ENCODE measurements around the gene MMEL1.

The MMEL1 gene

DNA sequence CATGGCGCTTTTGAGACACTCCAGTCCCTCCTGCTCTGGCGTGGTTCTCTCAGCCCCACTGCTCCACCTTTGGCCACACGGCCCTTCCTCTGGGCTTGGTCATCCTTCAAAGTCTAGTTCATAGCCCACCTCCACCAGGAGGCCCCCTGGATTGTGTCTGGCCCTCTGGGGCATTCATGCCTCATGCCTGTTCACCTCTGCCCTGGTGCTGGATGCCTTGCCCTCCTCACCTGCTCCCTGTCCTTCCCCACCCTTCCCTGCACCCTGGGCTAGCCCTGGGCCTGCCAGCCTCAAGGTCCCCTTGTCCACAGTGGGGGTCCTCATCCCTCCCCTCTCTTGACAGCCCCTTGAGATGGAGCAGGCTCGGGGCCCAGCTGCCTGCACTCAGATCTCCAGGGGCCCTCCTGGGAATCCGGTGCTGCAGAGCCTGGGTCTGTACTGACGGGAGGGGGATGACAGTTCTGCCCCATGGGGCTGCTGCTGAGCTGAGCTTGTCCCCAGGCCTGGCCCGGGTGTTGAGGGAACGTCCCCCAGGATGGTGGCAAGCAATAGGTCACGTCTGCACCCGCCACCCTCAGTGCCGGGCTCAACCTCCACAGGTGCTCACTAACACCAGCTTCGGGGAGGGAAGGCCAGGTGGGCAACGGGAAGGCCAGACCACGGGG is 27.8 kb downstream of the MMEL1 start:
- DNase-seq: no peak

DNA sequence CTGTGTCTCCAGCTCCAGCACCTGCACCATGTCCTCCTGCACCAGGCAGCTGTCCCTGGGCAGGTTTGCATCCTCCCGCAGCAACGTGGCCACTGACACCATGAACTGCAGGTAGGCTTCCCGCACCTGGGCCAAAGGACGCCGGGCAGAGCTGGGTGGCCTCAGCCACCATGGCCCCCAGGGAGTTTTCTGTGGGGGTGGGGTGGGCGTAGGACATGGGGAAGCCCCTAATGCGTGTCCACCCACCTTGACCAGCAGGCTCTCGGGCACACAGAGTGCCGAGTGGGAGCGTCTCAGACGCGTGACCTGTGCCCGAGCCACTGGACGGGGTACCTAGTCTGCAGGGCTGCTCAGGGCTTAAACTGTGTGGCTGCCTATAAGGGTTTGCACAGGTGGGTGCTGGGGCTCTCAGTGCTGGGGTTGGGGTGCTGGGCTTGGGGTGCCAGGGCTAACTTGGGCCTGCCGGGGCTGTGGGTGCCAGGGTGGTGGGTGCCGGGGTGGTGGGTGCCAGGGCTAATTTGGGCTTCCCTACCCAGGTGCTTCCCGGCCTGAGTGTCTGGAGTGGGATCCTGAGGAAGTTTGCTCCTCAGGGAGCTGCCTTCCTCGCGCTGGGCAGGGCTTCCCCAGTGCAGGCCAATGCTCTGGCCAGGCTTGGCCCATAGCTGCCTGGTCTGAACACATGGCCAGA is 28.5 kb downstream of the MMEL1 start:
- DNase-seq: no peak

DNA sequence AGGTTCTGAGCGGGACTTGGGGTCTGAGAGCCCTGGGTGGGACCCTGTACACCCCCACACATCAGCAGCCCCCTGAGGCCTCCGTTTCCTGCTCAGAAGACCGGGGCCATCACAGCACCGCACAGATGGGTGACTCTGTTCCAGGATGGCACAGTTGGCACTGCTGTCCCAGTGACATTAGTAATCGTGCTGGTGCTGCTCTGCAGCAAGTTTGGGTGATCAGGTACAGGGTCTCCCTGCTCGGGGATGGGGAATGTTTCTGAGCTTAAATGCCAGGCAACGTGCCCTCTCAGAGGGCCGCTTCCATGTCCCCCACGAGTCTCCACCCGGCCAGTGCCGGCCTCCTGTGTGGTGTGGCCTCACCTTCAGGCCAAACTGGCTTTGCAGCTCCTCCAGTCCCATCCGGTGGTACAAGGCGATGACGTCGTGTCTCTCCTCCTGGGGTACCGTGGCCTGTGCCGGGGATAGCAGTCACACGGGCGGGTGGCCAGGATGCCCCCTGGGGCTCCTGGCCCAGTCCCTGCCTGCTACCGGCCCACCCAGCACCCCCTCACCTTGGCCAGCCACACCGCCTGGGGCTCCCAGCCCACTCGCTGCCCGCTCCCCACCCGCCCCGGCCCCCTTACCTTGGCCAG is 29.2 kb downstream of the MMEL1 start:
- DNase-seq: no peak

DNA sequence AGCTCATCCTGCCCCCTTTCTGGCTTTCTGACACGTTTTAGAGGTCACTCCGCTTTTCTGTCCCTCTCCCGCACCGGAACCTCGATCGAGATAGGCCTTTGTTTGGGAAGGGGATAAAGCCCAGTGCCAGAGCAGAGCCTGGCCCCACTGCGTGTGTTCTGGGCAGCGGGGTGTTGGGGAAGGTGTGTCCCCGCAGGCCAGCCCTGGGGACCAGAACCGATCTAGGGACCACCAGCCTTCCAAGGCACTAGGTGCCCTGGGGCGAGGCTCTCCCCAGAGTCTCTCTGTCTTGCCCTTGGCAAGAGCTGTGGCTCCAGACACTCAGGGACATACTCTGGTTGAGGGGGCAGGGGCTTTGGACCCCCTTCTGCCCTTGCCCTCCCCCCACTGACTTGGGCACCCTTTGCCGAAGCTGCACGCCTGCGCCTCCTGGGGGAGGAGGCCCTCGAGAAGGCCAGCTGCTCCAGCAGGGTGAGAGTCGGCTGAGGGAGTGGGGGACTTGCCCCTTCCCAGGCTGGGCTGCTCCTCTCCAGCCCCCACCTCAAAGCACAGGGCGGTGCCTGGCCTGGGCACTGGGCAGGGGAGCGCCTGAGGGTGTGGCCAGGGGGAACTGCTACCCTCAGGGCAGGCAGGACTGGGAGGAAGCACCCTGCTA is 29.8 kb downstream of the MMEL1 start:
- no peak for DNase-seq

DNA sequence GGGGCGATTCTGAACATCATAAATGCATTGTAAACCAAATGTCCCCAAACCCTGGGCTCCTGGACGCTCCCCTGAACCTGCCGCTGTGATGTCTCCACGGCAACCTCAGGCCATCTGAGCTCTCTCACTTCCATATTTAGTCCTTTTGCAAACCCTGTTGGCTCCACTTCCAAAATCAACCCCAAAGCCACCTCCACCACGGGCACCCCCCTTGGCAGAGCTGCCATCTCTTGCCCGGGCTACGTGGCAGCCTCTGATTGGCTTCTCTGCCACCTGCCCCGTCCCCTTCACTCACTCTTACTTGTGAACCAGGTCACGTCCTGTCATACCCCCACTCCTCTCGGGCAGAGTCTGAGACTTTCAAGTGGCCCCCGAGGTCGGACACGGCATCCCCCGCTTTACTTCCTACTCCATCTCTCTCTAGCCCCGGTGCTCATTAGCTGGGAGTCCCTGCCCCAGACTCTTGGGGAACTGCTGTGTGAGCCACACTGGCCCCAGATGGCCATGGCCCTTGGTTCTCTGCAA is 30.4 kb downstream of the MMEL1 start:
- no peak for DNase-seq

DNA sequence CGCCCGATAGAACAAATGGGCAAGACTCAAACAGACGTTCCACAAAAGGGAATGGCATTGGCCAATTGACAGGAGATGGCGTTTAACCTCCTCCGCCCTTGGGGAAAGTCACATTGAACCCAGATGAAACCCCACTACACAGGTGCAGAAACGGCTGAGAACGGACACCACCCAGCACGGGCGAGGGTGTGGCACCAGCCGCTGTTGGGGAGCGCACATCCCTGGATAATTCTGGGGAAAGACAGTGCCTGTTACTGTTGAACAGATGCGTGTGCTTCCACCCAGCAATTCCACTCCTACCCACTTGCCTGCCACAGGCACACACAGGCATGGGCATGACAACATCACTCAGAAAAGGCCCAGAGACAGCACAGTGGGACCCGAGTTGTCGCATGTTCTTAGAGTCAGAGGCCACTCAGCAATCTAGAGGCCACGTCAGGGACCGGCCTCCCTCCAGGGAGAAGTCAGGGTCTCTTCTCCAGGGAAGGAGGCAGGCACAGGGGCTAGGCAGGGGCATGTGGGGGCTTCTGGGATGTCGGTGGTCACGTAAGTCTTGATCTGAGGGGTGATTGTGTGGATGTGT is 31.0 kb downstream of the MMEL1 start:
- no peak for DNase-seq

DNA sequence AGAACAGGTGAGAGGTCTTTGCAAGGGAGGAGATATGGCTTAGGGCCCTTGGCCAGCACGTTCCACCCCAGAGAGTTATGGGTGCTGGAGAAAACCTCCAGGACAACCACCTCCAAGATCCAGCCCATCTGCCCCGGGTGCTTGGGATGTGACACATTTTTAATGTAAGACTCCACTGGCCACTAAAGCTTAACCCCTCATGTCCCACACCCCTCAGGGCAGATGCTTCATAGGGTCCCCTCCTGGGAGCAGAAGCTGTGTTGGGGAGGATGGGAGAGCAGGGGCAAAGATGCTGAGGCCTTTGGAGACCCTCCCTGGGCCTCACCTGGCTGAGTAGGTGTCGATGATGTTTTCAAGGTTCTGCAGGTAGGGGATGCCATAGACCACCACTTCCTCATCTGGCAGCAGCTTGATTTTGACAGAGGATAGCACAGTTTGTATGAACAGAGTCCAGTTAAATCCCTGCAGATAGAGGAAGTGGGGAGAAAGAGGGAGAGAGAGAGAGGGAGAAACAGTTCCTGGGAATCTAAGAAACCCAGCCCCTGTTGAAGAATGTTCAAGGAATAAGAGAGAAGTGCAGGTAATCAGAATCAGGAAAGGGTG is 34.4 kb downstream of the MMEL1 start:
- no peak for DNase-seq

DNA sequence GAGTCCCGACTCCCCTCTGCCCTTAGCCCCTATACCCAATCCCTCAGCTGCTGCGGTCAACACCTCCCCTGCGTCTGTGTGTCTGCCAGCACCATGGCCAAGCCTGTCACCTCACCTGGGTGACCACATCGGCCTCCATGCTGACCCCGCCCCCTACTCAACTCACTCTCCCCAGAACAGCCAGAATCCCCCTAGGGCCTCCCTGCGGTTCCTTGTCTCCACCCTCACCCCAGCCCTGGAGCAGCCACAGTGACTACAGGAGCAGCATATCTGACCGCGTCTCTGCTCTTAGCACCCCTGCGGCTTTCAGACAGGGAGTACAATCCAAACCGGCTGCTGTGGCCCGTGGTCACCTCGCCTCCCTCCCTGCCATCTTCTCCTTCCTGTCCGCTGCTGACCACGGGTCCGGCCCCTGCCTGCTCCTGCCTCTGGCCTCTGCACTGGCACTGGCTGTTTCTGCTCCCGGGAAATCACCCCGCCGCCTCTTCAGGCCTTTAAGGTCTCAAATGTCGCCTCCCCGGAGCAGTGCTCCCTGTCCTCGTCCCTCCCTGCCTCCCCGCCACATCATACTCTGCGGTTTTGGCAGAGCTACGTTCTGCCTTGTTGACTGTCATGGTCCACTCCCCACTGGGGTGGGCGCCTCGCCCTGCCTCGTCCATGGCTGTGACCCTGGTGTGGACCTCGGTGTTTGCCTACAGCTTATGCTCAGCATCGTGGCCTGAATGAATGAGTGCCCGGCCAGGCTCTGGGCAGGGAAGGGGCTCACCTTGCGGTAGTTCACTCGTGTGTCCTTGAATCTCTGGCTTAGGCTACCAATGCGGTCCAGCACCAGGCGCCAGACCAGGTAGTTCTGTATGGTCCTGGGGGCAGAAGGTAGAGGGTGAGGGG is 35.1 kb downstream of the MMEL1 start:
- DNase-seq: no peak

DNA sequence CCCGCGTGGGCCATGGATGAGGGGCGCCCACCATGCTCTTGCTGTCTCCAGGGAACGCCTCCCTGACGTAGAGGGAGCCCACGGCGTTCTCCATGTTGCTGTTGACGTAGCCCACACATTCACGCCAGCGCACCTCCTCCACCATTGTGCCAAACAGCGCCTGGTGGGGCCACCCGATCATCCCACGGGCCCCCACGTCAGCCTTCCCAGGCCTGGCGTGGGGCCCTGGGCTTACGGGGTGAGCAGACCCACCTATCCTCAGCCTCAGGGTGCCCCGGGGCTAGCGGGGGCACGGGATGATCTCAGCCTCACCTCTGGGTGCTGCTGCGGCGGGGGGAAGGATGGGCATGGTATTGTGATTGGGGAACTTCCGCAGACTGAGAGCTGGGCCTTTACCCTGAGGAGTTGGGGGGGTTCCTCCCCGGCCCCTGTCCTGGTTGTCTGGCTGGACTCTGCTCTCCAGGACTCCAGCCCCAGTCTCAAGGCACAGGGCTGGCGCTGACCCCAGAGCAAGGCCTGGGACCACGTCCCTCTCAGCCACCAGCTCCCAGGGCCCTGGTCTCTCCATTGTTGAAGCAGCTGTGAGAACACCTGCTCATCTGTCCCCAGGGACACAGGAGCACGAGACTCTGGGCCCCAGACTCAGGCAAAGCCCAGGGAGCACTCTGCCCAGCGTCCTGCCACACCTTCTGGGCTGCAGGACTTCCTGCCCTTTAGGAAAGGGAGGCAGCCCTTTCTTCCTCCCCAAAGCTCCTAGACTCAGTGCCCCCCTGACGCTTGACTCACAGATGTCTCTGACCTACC is 36.1 kb downstream of the MMEL1 start:
- DNase-seq: no peak

DNA sequence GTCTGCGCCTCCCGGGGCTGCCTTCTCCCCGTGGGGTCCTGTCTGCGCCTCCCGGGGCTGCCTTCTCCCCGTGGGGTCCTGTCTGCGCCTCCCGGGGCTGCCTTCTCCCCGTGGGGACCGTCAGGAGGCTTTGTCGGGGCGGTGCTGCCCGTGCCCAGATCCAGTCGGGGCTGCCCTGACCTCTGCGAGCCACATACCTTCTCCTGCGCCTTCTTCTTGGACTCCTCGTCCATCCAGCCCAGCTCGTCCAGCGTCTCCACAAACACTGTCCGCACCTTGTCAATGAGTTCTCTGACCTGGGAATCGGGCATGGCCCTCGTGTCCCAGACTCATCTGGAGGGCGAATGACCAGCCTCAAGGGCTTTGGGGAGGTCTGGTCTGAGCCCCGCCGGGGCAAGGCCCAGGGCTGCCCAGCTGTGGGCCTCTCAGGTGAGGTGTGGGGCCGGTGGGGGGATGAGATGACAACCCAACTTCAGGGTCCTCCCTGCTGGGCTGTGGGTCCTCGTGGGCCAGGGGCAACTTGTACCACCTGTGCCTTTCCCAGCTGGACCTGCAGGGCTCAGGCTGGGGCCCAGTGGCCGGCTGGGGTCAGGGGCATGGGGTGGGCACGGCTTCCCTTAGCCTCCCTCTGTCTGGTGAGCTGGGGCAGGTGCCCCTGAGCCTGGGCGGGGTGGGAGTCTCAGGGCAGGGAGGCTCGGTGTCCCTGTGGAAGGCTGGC is 36.8 kb downstream of the MMEL1 start:
- no peak for DNase-seq

DNA sequence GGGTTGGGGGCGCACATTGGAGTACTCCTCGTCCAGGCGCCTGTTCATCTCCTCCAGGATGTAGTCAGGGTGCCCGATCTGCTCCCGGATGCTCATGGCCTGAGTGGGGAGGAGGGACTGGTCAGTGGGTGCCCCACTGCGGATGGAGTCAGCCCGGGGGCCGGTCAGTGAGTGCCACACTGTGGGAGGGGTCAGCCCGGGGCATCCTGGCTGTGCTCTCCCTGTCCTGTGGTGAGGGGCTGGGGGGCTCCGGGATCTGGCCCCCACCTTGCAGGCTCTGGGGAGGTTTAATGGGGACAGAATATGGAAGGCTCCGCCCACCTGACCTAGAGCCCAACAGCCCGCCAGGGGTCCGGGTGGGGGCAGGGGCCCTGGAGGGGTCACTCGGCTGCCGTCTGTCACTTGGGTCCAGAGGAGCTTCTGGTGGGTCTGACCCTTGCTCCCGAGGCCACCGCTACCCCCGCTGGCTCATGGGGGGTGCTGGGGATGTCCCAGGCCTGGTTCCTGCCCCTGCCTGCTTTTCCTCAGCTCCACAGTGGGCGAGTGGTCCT is 37.5 kb downstream of the MMEL1 start:
- DNase-seq: no peak

DNA sequence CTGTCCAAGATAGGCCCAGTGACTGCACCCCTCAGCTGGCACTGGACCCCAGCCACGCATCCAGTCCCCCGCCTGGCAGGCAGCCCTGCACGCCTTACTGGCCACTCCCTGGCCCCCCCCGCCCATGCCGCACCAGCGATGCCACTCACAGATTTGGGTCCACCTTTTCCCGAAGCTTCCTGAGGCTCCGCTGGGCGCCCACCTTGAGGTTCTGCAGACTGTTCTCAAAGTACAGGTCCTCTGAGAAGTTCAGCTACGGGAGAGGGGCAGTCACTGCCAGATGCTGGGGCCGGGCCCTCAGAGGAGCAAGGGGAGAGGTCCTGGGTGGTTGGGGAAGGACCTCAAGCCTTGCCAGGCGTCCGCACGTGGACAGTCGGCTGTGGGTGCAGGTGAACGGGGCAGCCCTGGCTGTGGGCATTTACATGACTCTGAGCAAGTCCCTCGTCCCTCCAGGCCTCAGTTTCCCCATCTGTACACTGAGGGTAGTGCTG is 38.1 kb downstream of the MMEL1 start:
- DNase-seq: no peak

DNA sequence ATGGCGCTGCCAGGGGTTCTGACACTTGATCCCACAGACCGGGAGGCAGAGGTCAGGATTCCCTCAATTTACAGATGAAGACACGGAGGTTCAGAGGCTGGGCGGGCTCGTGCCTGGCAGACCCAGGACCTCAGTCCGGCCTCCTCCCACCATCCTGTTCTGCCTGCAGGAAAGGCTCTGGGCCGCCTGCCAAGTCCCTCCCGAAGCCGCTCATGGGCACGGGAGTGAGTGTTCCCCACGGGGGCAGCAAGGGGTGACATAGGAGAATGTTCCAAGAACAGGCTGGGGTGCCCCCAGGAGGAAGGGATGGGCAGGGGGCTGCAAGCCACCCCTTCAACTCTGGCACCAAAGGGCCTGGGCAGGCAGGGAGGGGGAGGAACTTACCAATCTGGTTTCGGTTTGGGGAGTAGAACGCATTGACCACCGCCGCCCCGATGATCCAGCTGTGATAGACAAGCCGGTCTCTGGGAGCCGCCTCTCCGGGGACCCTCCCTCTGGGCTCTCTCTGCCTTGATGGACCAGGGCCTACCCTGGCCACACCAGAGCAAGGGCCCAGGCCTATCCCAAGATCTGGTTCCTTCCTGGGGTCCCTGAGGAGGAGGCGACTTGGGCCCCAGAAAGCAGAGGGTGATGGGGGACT is 38.7 kb downstream of the MMEL1 start:
- DNase-seq: no peak

DNA sequence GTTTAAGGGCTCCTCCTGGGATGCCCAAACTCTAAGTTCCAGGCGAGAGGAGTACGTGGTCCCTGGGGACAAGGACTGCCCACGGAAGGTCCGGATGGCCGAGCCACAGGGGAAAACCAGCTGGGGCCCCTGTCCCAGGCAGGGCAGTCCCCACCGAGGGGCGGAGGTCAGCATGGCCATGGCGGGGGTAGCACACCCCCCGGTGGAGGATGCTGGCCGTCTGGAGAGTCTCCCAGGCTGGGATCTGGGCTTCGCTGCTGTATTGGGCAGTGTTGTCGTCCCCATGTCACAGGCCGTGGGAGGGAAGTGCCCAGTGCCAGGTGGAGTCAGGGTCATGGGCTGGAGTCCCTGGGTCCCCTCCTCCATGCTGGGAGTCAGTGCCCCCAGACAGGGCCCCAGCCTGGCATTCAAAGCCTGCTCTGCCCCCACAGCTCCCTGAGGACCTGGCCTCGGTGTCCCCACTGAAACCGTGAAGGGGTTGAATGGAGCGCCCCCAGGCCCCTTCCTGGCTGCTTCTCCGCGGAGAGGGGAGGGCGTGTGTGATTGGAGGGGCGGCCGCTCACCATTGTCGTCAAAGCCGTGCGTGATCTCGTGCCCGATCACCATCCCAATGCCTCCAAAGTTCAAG is 39.5 kb downstream of the MMEL1 start:
- DNase-seq: no peak

DNA sequence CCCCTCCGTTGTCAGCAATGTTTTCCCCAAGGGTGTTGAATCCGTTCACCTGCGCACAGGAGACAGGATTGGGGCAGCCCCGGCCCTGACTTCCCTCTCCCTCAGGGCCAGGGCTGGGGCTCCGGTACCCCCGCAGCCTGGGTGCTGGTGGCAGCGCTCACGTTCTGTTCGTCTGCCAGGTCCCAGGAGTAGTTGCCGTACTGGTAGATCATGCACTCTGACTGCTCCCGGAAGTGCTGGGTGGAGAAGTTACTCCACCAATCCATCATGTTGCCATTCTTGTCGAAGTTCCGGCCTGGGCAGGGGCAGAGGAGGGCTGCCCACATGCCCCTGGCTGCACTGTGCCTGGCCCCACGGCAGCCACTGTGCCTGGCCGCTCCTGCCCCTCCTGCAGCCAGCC is 40.1 kb downstream of the MMEL1 start:
- no peak for DNase-seq

DNA sequence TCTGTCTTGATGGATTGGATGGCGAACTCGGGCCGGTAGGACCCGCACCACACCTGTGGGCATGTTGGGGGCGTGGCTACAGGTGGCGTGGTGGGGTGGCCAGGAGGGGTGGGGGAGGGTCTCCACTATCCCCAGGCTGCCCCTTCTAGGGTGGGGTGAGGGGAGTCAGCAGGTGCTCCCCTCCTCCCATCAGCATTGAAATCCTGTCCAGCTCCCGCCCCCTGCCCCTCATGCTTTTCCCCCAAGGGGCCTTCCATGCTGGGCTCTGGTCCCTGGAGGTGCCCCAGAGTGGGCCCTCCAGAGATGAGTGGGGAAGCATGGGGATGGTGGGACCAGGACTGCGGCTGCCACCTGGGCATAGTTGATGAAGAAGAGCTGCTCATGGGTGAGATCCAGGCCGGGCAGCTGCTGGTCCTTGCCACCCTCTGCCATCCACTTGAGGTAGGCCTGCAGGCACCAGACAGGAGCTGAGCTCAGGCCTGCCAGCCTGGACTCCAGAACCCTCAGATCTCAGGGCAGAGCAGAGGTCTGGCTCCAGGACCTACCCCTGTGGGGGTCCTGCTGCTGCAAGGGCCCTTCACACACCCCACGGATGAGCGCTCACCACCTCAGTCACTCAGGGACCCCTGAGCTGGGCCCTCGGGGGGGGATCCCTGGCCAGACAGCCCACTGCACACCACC is 41.1 kb downstream of the MMEL1 start:
- DNase-seq: no peak

DNA sequence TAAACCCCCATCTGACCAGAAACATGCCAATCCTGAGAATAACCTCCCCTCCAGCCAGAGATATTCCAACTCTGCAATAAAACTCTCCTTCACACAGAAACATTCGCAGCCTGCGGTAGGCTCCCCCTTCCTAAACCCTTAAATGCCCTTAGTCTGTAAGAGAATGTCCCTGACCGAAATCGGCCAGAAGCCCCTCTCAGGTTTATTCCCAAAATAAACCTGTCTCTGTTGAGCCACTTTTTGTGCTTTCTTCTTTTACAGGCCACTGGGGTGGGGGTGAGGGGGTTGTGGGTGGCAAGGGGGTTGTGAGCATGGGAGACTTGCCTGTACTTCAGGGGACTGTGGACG is 41.6 kb downstream of the MMEL1 start:
- DNase-seq: no peak
